ENCODE results near the gene PNMA1. TPM values are rescaled to one million over a fixed set of nuclear protein-coding genes. Genes with fewer than 3 reads are reported as not detected.

The PNMA1 gene
- total and polyA plus RNA-seq, 12 donors, result 14.4 to 74.6 (median 31.9) TPM

DNA sequence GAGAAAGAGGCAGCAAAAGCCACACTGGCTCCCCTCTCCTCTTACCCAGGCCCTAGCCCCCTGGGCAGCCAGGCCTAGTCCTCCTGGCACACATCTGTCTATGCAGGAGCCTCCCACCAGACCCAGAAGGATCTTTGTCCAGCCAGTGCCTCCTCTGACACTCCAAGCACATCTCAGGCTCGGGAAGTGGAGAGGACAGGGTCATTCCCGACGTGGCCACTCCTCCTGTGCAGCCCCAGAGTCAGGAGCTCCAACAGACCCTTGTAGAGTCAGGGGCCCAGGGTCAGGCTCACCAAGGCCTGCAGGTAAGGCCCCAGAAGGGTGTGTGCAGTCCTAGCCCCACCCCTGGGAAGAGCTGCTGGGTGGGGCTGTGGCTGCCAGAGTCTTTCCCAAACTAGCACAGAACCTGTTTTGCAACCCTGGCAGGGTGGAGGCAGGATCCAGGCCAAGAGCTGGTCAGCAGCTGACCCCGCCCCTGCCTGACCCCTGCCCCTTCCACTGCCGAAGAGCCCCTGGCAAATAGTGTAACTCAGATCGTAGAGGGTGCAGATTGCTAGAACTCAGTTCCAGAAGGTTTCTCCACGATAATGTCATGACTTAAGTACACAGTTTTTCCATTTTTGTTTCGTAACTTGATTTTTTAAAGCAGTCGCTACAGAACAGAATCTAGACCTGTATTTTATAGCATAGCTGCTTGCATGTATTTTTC lies 26.6 kb upstream of the PNMA1 start:
- intact Hi-C loops (cut with DNase I), result loop anchor here (5.0 to 10.0 kb wide), 2 partner anchors 64 to 87 kb away; no protein-coding TSS in a partner anchor
- TF ChIP-seq POLR2A (IDR thresholded peaks at IDR 0.05), result no peak
- TF ChIP-seq, protein P1, sequence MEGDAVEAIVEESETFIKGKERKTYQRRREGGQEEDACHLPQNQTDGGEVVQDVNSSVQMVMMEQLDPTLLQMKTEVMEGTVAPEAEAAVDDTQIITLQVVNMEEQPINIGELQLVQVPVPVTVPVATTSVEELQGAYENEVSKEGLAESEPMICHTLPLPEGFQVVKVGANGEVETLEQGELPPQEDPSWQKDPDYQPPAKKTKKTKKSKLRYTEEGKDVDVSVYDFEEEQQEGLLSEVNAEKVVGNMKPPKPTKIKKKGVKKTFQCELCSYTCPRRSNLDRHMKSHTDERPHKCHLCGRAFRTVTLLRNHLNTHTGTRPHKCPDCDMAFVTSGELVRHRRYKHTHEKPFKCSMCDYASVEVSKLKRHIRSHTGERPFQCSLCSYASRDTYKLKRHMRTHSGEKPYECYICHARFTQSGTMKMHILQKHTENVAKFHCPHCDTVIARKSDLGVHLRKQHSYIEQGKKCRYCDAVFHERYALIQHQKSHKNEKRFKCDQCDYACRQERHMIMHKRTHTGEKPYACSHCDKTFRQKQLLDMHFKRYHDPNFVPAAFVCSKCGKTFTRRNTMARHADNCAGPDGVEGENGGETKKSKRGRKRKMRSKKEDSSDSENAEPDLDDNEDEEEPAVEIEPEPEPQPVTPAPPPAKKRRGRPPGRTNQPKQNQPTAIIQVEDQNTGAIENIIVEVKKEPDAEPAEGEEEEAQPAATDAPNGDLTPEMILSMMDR (IDR thresholded peaks at IDR 0.05), result no peak
- H3K27ac ChIP-seq, result peak overlapping the region; percentile 39 to 90 (median 71)
- WGBS, 4 donors, result 10 to 16% (median 11%) methylated on average over 4 to 9 of the region's 9 CpGs
- DNase-seq, result peak in 5 of 7 donors; percentile 74 to 84 (median 77)
- H3K36me3 ChIP-seq (replicated peaks in 1 of 2), result peaks cover 0 to 40% of the 10 kb centered on the region in 2 donors
- peaks cover 54 to 64% of the 10 kb centered on the region in 2 donors for H3K4me1 ChIP-seq (replicated peaks in 1 of 2)
- peak overlapping the region in 1 of 4 donors; percentile 46 for H3K4me3 ChIP-seq
- H3K9me3 ChIP-seq (replicated peaks in 1 of 3), result no peaks in the 10 kb centered on the region
- H3K27me3 ChIP-seq, result no peaks in the 10 kb centered on the region

DNA sequence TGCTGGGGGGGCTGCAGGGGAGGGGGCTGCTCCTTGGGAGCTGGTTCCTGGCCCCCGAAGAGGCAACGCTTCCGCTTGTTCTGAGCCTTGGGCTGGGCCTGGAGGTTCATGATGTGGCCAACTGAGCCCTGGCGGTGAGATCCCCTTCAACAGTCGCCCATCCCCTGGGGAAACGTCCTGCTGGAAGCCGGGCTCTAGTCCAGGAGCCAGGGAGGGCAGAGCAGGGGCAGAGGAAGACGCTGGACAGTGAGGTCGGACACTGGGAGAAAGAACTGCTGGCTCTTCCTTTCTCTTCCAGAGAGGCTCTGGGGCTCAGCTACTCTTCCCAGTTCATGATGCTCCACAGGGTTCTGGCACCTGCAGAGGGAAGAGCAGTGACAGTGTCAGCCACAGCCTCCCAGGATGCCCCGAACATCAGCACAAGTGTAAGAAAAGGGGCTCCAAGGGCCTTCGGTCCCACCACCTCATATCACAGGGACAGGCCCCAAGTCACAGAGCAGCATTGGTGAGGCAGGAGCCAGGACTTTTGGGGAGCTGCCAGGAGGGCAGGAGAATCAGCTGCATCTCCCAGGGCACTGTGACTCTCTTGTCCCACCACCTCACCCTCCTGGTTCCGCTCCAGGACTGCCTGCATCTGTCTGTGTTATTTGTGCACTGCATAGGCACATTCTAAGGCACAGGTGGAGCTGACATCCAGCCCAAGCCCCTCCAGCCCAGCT lies 25.9 kb upstream of the PNMA1 start:
- TF ChIP-seq, protein P1 (IDR thresholded peaks at IDR 0.05), result no peak
- no peak for TF ChIP-seq POLR2A (IDR thresholded peaks at IDR 0.05)
- intact Hi-C loops (cut with DNase I), result loop anchor here (5.0 to 10.0 kb wide), 2 partner anchors 65 to 87 kb away; no protein-coding TSS in a partner anchor
- peak overlapping the region in 1 of 4 donors; percentile 46 for H3K4me3 ChIP-seq
- 59 to 75% (median 64%) methylated on average over 6 to 12 of the region's 12 CpGs for WGBS, 4 donors
- peaks cover 51 to 57% of the 10 kb centered on the region in 2 donors for H3K4me1 ChIP-seq (replicated peaks in 1 of 2)
- peaks cover 0 to 47% of the 10 kb centered on the region in 2 donors for H3K36me3 ChIP-seq (replicated peaks in 1 of 2)
- DNase-seq, result peak in 4 of 7 donors; percentile 29 to 48 (median 38)
- H3K9me3 ChIP-seq (replicated peaks in 1 of 3), result no peaks in the 10 kb centered on the region
- no peaks in the 10 kb centered on the region for H3K27me3 ChIP-seq
- peak overlapping the region; percentile 39 to 90 (median 71) for H3K27ac ChIP-seq

GRCh38 chr14:73739174-73739898 lies 25.2 kb upstream of the PNMA1 start:
- no peak for DNase-seq
- H3K27me3 ChIP-seq, result no peaks in the 10 kb centered on the region
- peaks cover 44 to 50% of the 10 kb centered on the region in 2 donors for H3K4me1 ChIP-seq (replicated peaks in 1 of 2)
- H3K27ac ChIP-seq, result peak overlapping the region in 3 of 5 donors; percentile 71 to 90 (median 86)
- H3K36me3 ChIP-seq (replicated peaks in 1 of 2), result peaks cover 0 to 54% of the 10 kb centered on the region in 2 donors
- TF ChIP-seq POLR2A (IDR thresholded peaks at IDR 0.05), result no peak
- TF ChIP-seq, protein P1 (IDR thresholded peaks at IDR 0.05), result no peak
- WGBS, 4 donors, result 87 to 90% (median 89%) methylated on average over 8 to 21 of the region's 21 CpGs
- H3K9me3 ChIP-seq (replicated peaks in 1 of 3), result no peaks in the 10 kb centered on the region
- H3K4me3 ChIP-seq, result no peak overlapping the region
- intact Hi-C loops (cut with DNase I), result no loop called here
